ENCODE results near the gene GBGT1. TPM values are rescaled to one million over a fixed set of nuclear protein-coding genes. Genes with fewer than 3 reads are reported as not detected.

The GBGT1 gene
- total and polyA plus RNA-seq, 2 donors (not counting 3 experiments of a cell fraction or from before 2014, with no cell fraction given), result 35.6 to 56.3 TPM

DNA sequence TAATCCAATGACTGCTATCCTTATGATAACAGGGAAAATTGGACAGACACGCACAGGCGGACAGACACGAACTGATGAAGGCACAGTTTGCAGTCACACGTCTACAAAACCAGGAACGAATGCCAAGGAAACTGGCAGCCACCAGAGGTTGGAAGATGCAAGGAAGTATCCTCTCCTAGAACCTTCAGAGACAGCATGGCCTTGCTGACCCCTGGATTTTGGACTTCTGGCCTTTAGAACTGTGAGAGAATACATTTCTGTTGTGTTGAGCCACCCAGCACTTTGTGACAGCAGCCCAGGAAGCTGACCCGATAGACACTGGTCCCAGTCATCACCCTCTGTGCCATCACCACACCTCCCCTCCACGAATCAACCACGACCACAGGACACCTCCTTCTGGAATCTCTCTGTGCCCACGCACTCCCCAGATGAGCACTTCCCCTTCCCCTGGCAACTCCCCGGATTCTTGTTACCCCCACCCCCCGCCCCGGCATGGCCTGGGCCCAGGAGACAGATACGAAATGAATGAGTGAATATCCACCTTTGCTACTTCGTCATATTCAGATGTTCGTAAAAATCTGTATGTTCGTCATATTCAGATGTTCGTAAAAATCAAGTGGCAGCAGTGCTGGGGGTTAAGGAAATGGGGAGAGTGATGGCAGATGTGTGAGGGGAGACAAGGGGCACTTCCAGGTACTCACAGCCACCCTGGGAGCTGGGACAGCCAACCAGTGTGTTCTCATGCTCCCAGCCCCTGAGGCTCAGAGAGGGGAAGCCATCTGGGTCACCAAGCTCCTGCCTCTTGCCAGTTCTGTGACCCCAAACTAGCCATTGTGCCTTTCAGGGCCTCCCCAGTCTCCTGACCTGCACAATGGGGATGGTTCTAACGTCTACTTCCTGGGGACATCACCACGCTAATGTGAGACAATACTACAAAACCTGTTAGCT is 18.5 kb downstream of the GBGT1 start:
- Histone ChIP-seq H3K27me3 (ENCODE audit: control insufficient read depth in 2 of 2, insufficient read depth in 2 of 2, low read length in 2 of 2) (no peaks in the 10 kb centered on the region), H2AFZ (ENCODE audit: low read depth, low read length) (no peak overlapping the region), H3K9me3 (replicated peaks; ENCODE audit: control insufficient read depth, insufficient read depth, low read length) (no peaks in the 10 kb centered on the region), H3K9ac (replicated peaks; ENCODE audit: extremely low read depth, insufficient read depth, low read length) (no peak overlapping the region), H3K4me1 (ENCODE audit: control insufficient read depth, extremely low read depth, insufficient read depth, low read length) (peaks cover 15% of the 10 kb centered on the region), H3K36me3 (ENCODE audit: control insufficient read depth in 2 of 2, extremely low read depth in 1 of 2, insufficient read depth in 2 of 2, low read length in 2 of 2) (no peaks in the 10 kb centered on the region), H3K27ac (ENCODE audit: insufficient read depth, low read depth, low read length) (no peak overlapping the region), H3K4me2 (ENCODE audit: insufficient read depth, low read length) (peak overlapping the region; percentile 2), H3K79me2 (ENCODE audit: control insufficient read depth, insufficient read depth, low read length) (peaks cover 2% of the 10 kb centered on the region), H3K4me3 (replicated peaks in 1 of 3; ENCODE audit: insufficient read depth in 1 of 3, low read depth in 1 of 3, low read length in 3 of 3) (no peak overlapping the region), H4K20me1 (replicated peaks; ENCODE audit: control insufficient read depth, extremely low read depth, insufficient read depth, low read length) (no peaks in the 10 kb centered on the region), H3K9me1 (replicated peaks; ENCODE audit: control insufficient read depth, extremely low read depth, insufficient read depth, low read length) (no peaks in the 10 kb centered on the region)
- no peak for DNase-seq (ENCODE audit: low read depth, low spot score)
- FAIRE-seq, result no peak
- POLR2A ChIA-PET, result interaction anchor here (0.9 to 1.1 kb wide), 2 partner anchors 11 to 26 kb away, joined by 3 read pairs; no protein-coding TSS in a partner anchor
- intact Hi-C loops (cut with micrococcal nuclease), result loop anchor here (1.0 kb wide), 5 partner anchors 10 to 123 kb away; partner anchors contain the start of gene RALGDS
- TF ChIP-seq POLR2A (IDR thresholded peaks at IDR 0.05; ENCODE audit: low read depth, low read length), result no peak
- no peak for TF ChIP-seq MAX (IDR thresholded peaks at IDR 0.05; ENCODE audit: insufficient read depth, insufficient read length)
- no peak for TF ChIP-seq GATA2 (IDR thresholded peaks at IDR 0.05; ENCODE audit: insufficient read depth, insufficient read length, low read depth, low read length)
- TF ChIP-seq JUN (IDR thresholded peaks at IDR 0.05; ENCODE audit: borderline replicate concordance, insufficient read depth, insufficient read length, low read depth), result no peak
- TF ChIP-seq MYC (IDR thresholded peaks at IDR 0.05; ENCODE audit: low read depth, low read length), result no peak
- TF ChIP-seq POLR2AphosphoS5 (IDR thresholded peaks at IDR 0.05; ENCODE audit: insufficient read depth, low read depth, low read length), result no peak
- no peak for TF ChIP-seq CTCF (IDR thresholded peaks at IDR 0.05; ENCODE audit: extremely low read depth in 1 of 2, insufficient read depth in 1 of 2, low read depth in 1 of 2, low read length in 2 of 2)
- no peak for TF ChIP-seq EZH2 (IDR thresholded peaks at IDR 0.05; ENCODE audit: borderline replicate concordance, low read depth, low read length, severe bottlenecking)
- no TSS peak for BruUV-seq (replicated peaks)
- CTCF ChIA-PET, result interaction anchor here (0.9 to 6.2 kb wide), 30 partner anchors 10 to 414 kb away, joined by 3 to 147 read pairs (median 10); partner anchors contain the start of genes GTF3C5 and RALGDS
- dilution Hi-C loops (cut with MboI; ENCODE audit: extremely low pct_ligation_motif_present, low sequenced_read_pairs), result no loop called here

All from endothelial cell of umbilical vein (primary cell).